Nephron (organoid): ENCODE data around the gene TDRD10.

Source experiments
- H3K27ac Mint-ChIP-seq, 3 experiments: 2 replicates each; pipeline ENCODE4 v1.8.0; 2020; ENCODE audit warnings: mixed read lengths in 3 of 3, mild to moderate bottlenecking in 2 of 3, moderate library complexity in 1 of 3
- H3K27me3 Mint-ChIP-seq: 2 replicates; pipeline ENCODE4 v1.8.0; 2021; ENCODE audit warnings: low read depth, mild to moderate bottlenecking, moderate library complexity, mixed read lengths
- H3K36me3 Mint-ChIP-seq: 2 replicates; pipeline ENCODE4 v1.8.0; 2020; ENCODE audit warnings: low read depth, mixed read lengths
- H3K4me1 Mint-ChIP-seq: 2 replicates; pipeline ENCODE4 v1.8.0; 2020; ENCODE audit warnings: mixed read lengths
- H3K4me3 Mint-ChIP-seq, 3 experiments: 2 replicates each; pipeline ENCODE4 v1.8.0; 2020; ENCODE audit warnings: mild to moderate bottlenecking in 3 of 3, mixed read lengths in 3 of 3, moderate library complexity in 2 of 3
- H3K9me3 Mint-ChIP-seq: 2 replicates; pipeline ENCODE4 v1.8.0; 2020; ENCODE audit warnings: mixed read lengths
- TF ChIP-seq, protein P1 (sequence below), 3 experiments: fragments of 200-600 bp; sonication (generic); IDR thresholded peaks; one replicate each; pipeline ENCODE4 v1.5.0; 2021; ENCODE audit warnings: antibody characterized with exemption in 3 of 3; ENCODE audit not compliant: unreplicated experiment in 3 of 3

The TDRD10 gene

DNA sequence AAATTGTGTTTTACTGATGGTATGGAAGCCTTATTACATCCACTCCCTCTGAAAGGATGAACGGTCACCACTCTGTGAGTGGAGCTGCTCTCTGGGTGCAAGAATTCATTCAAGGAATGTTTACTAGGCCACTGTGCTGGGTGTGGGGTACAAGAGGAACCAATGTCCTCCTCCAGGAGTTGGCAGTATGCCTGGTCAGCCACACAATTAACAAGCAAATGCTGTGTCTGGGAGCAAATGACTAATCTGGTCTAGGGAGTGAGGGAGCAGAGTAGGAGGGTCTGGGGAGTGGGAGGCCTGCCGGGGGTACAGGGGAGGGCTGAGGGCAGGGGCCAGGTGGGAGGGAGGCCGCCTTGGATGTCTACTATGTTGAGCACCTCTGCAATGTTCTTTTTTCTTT, 27.2 kb upstream of the TDRD10 start:
- TF ChIP-seq, protein P1, sequence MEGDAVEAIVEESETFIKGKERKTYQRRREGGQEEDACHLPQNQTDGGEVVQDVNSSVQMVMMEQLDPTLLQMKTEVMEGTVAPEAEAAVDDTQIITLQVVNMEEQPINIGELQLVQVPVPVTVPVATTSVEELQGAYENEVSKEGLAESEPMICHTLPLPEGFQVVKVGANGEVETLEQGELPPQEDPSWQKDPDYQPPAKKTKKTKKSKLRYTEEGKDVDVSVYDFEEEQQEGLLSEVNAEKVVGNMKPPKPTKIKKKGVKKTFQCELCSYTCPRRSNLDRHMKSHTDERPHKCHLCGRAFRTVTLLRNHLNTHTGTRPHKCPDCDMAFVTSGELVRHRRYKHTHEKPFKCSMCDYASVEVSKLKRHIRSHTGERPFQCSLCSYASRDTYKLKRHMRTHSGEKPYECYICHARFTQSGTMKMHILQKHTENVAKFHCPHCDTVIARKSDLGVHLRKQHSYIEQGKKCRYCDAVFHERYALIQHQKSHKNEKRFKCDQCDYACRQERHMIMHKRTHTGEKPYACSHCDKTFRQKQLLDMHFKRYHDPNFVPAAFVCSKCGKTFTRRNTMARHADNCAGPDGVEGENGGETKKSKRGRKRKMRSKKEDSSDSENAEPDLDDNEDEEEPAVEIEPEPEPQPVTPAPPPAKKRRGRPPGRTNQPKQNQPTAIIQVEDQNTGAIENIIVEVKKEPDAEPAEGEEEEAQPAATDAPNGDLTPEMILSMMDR (IDR thresholded peaks at IDR 0.05; ENCODE audit: unreplicated experiment in 3 of 3): no peak
- Mint-ChIP-seq H3K4me3 (no peak overlapping the region), H3K27me3 (no peaks in the 10 kb centered on the region), H3K9me3 (no peaks in the 10 kb centered on the region), H3K4me1 (peaks cover 11% of the 10 kb centered on the region), H3K27ac (peak overlapping the region; percentile 50 to 80 (median 61)), H3K36me3 (no peaks in the 10 kb centered on the region)

DNA sequence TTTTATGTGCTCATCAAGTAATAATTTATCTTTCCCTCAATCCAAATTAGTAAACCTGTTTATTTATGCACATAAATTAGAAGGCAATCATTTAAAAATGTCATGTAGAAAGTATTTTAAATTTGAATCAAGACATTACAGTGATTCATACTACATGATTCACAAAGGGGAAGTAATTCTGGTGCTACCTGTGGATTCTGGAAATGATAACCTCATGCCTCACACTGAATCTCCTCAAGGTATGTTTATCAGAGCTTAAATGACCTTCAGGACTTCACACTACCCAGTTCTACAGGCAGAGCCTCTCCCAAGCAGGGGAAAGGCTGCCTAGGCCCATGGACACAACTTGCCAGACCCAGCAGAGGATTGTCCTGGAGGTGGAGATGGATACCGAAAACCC, 25.2 kb upstream of the TDRD10 start:
- TF ChIP-seq, protein P1 (IDR thresholded peaks at IDR 0.05; ENCODE audit: unreplicated experiment in 3 of 3): no peak
- H3K4me1 Mint-ChIP-seq: peaks cover 20% of the 10 kb centered on the region
- H3K4me3 Mint-ChIP-seq: no peak overlapping the region
- H3K36me3 Mint-ChIP-seq: no peaks in the 10 kb centered on the region
- H3K27ac Mint-ChIP-seq: no peak overlapping the region
- no peaks in the 10 kb centered on the region for H3K9me3 Mint-ChIP-seq
- H3K27me3 Mint-ChIP-seq: no peaks in the 10 kb centered on the region

DNA sequence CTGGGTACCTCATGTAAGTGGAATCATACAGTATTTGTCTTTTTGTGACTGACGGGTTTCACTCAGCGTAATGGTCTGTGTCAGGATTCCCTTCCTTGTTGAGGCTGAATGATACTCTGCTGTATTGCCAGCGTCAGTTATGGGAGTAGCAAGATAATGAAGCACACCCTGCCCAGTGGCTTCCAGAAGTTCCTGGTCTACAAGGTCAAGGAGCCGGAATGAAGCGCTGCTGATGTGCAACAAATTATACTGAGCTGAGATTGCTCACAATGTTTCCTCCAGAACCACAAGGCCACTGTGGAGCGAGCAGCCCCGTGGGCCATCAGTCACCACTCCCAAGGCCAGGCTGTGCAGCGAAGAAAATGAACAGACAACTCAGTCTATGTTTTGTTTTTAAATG, 24.0 kb upstream of the TDRD10 start:
- Mint-ChIP-seq H3K27ac (no peak overlapping the region), H3K27me3 (no peaks in the 10 kb centered on the region), H3K36me3 (no peaks in the 10 kb centered on the region), H3K9me3 (no peaks in the 10 kb centered on the region), H3K4me1 (peaks cover 20% of the 10 kb centered on the region), H3K4me3 (no peak overlapping the region)
- TF ChIP-seq, protein P1 (IDR thresholded peaks at IDR 0.05; ENCODE audit: unreplicated experiment in 3 of 3): no peak

DNA sequence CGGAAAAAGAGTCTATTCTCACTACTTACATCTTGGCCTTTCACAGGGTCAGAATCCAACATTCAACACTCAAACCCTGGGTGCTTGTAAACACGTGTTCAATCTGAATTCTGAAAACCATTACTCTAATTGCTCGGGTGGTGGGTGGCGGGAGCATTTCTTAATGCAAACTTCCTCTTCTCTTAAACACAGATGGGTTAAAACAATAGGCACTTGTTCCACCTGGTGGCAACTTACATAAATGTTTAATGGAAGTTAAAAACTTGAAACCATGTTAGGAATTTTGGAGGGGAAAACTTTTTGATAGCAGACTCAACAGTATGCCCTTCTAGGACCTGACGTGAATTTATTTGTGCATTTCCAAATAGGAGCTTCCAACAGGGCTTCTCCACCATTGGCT, 23.4 kb upstream of the TDRD10 start:
- TF ChIP-seq, protein P1 (IDR thresholded peaks at IDR 0.05; ENCODE audit: unreplicated experiment in 3 of 3): peak in 1 of 3 experiments; percentile 18
- peaks cover 20% of the 10 kb centered on the region for H3K4me1 Mint-ChIP-seq
- no peaks in the 10 kb centered on the region for H3K27me3 Mint-ChIP-seq
- H3K9me3 Mint-ChIP-seq: no peaks in the 10 kb centered on the region
- H3K36me3 Mint-ChIP-seq: no peaks in the 10 kb centered on the region
- H3K27ac Mint-ChIP-seq: peak overlapping the region in 1 of 3 experiments; percentile 56
- no peak overlapping the region for H3K4me3 Mint-ChIP-seq

DNA sequence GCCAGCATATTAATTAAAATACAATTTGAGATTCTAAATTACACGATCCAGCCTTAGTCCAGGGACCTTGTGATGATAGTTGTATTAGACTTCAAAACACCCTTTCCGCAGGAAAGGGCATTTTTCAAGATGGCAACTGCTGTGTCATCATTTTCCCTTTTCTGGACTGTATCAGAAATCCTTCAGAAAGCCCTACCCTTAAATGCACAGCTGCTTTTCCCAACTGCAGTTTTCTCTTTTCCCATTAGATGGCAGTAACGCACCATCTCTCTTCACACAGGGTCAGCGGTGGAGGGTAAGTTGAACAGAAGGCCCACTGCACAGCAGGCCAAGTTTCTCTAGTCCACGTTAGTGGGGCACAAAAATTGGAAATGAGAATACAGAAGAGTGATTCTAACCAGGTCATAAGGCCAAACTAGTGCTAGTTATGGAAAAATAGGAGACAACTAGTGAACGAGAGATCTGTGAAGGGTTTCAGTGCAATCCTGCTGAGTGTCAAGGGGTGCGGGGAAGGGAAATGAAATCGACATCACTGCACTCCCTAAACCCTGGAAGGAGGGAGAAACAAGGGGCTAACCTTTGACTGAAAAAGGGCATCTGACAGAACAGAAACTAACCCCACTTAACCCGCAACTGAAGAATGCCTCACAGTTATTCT, 22.1 kb upstream of the TDRD10 start:
- TF ChIP-seq, protein P1 (IDR thresholded peaks at IDR 0.05; ENCODE audit: unreplicated experiment in 3 of 3): peak; percentile 92 to 95 (median 93)
- H3K36me3 Mint-ChIP-seq: no peaks in the 10 kb centered on the region
- H3K27me3 Mint-ChIP-seq: no peaks in the 10 kb centered on the region
- no peaks in the 10 kb centered on the region for H3K9me3 Mint-ChIP-seq
- peaks cover 17% of the 10 kb centered on the region for H3K4me1 Mint-ChIP-seq
- H3K27ac Mint-ChIP-seq: peak overlapping the region in 2 of 3 experiments; percentile 20 to 43
- no peak overlapping the region for H3K4me3 Mint-ChIP-seq

DNA sequence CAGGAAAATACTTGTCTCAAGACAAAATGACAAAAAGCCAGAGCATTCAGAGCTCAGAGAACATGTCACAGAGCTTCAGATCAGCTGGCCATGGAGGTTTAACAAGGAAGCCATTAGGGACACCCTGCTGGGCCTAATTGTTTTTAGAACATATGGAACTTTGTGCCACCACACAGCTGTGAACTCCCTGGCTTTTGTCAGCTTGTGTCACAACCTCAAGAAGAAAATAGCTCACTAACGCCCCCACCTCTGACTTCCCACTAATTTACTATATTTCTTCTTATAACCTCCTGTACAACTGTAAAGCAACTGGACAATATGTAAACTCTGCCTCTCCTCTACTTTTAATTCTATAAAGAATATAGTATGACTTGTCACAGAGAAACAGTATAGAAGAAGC, 21.0 kb upstream of the TDRD10 start:
- Mint-ChIP-seq H3K9me3 (no peaks in the 10 kb centered on the region), H3K4me3 (no peak overlapping the region), H3K27me3 (no peaks in the 10 kb centered on the region), H3K27ac (peak overlapping the region in 2 of 3 experiments; percentile 7 to 21), H3K4me1 (peaks cover 25% of the 10 kb centered on the region), H3K36me3 (no peaks in the 10 kb centered on the region)
- TF ChIP-seq, protein P1 (IDR thresholded peaks at IDR 0.05; ENCODE audit: unreplicated experiment in 3 of 3): no peak
